Measurements from ENCODE around the gene ECT2L. TPM values are rescaled to one million over a fixed set of nuclear protein-coding genes. Genes with fewer than 3 reads are reported as not detected.
A peak's percentile ranks its signal among the peaks of the same experiment; 100 is the strongest.
"Not testable (repeated sequence)": the region's sequence is repeated elsewhere in the genome, so short reads cannot be mapped to it uniquely, and the experiment has no call there.

Gene ECT2L
- total RNA-seq, 1 experiment from 2014 or later, result not detected

- DNase-seq (ENCODE audit: low read depth), result not testable (repeated sequence)
Measured at GRCh38 chr6:138936873-138937272, 141.0 kb downstream of the ECT2L start.

GRCh38 chr6:138943089-138943625 is 147.3 kb downstream of the ECT2L start:
- no peak for DNase-seq (ENCODE audit: low read depth)

GRCh38 chr6:138944412-138944811 is 148.5 kb downstream of the ECT2L start:
- peak; percentile 75 for DNase-seq (ENCODE audit: low read depth)

DNA sequence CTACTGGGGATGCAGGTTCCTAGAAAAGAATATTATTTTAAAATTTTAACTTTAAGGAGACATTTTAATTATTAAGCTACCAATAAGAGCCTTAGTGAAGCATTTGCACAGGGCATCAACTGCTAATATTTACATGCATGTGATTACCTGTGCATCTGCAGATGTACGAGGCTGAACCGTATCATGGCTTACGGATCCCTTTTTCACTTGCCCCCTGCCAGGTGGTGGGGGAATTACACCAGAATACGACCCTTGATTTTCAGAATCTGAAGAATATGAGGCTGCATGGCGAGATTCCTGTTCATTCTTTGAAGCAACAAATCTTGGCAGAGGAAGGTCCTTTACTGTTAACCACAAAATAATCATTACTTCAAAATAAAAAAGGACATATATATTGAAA is 149.5 kb downstream of the ECT2L start:
- DNase-seq (ENCODE audit: low read depth), result no peak

DNA sequence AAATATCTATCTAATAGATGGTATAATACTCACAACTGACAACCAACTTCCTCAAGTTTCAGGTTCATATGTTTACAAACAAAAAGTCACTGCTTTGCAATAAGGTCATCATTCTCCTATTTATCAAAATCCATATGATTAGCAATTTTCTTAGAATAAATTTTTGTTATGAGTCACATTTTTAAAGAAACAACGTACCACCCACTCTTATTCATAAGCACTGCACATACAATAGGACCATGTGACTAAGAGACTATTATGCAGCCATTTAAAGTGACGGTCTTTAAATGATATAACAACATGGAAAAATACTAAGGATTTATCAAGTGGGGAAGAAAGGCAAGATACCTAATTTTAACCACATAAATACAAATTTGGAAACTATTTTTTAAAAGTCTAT is 152.1 kb downstream of the ECT2L start:
- DNase-seq (ENCODE audit: low read depth), result no peak

GRCh38 chr6:138948546-138949179 is 152.8 kb downstream of the ECT2L start:
- no peak for DNase-seq (ENCODE audit: low read depth)

DNA sequence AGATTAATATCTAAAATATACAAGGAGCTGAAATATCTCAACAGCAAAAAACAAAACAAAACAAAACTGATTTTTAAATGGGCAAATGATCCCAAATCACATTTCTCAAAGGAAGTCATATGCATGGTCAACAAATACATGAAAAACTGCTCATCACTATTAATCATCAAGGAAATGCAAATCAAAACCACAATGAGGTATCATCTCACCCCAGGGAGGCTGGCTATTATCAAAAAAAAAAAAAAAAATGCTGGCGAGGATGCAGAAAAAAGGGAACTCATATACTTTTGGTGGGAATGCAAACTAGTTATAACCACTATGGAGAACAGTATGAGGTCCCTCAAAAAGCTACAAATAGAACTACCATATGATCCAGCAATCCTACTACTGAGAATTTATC is 157.6 kb downstream of the ECT2L start:
- DNase-seq (ENCODE audit: low read depth), result peak; percentile 77

Other genes starting within 250 kb of the ECT2L start
- gene CCDC28A, start 22.3 kb upstream of the ECT2L start, total RNA-seq (2014; rRNA removed; shearing (Covaris generic)), result 29.8 and 40.8 TPM in 2 replicates
- gene REPS1, start 192.2 kb downstream of the ECT2L start, total RNA-seq (2014; rRNA removed; shearing (Covaris generic)), result 39.0 and 44.6 TPM in 2 replicates
- gene ABRACL, start 232.7 kb downstream of the ECT2L start, total RNA-seq (2014; rRNA removed; shearing (Covaris generic)), result 79.6 and 127 TPM in 2 replicates